DND-41 (cell line): Measurements from ENCODE around the gene TTLL11.

ENCODE experiments used
- CTCF ChIP-seq: IDR thresholded peaks from 2 replicates; pipeline ENCODE4 v1.5.1; 2012; ENCODE audit warnings: borderline replicate concordance, low read length, moderate library complexity, mild to moderate bottlenecking; ENCODE audit not compliant: poor library complexity, severe bottlenecking; ENCODE audit errors: extremely low read depth
- EZH2 ChIP-seq: IDR thresholded peaks from 3 replicates; pipeline ENCODE4 v1.6.1; 2012; ENCODE audit warnings: borderline replicate concordance, low read depth, mild to moderate bottlenecking, moderate library complexity, low read length, inconsistent platforms; ENCODE audit not compliant: severe bottlenecking

GRCh38 chr9:121844562-121844961, 248.5 kb downstream of the TTLL11 start:
- TF ChIP-seq CTCF (no peak), EZH2 (no peak)
